Cardiac muscle cell (in vitro differentiated cells and primary cell): ENCODE data around the gene HSD11B1L. TPM values are rescaled to one million over a fixed set of nuclear protein-coding genes. Genes with fewer than 3 reads are reported as not detected.
"Not testable (repeated sequence)": the region's sequence is repeated elsewhere in the genome, so short reads cannot be mapped to it uniquely, and the experiment has no call there.

Experiments used
- DNase-seq, 2 donors: peaks; one replicate each; pipeline versions ENCODE4 v3.0.0 to v3.0.0-alpha.2; 2010 to 2017; ENCODE audit warnings: low read depth in 1 of 2, low spot score in 1 of 2
- H3K27ac ChIP-seq: fragments of 200-600 bp; sonication (generic); 2 replicates; pipeline ENCODE4 v1.5.1; 2016
- H3K27me3 ChIP-seq: fragments of 200-600 bp; sonication (generic); 2 replicates; pipeline ENCODE4 v1.6.0; 2016; ENCODE audit warnings: control low read depth
- H3K36me3 ChIP-seq: fragments of 200-600 bp; sonication (generic); 2 replicates; pipeline ENCODE4 v1.5.1; 2016; ENCODE audit warnings: control low read depth
- H3K4me1 ChIP-seq: fragments of 200-600 bp; sonication (generic); 2 replicates; pipeline ENCODE4 v1.8.1; 2017; ENCODE audit warnings: low read depth, mild to moderate bottlenecking, mixed run types
- H3K4me3 ChIP-seq: fragments of 200-600 bp; sonication (generic); 2 replicates; pipeline ENCODE4 v1.5.1; 2016; ENCODE audit warnings: mild to moderate bottlenecking
- H3K9me3 ChIP-seq: fragments of 200-600 bp; sonication (generic); 2 replicates; pipeline ENCODE4 v1.5.1; 2017; ENCODE audit warnings: low read depth, mild to moderate bottlenecking, control low read depth
- polyA plus RNA-seq: library from polyadenylated mRNA; unstranded; fragments of >200 nt; fragmentation: Nextera tagmentation; extraction: Ambion mirVana; gene quantifications from 2 replicates; pipeline ENCODE4 v1.2.1, GENCODE V29; 2016
- total RNA-seq: library from RNA; depleted of rRNA; stranded (reverse); fragments of >200 nt; gene quantifications from 2 replicates; pipeline ENCODE4 v1.2.3, GENCODE V29; 2016
- TF ChIP-seq, protein P1 (sequence below): IDR thresholded peaks from 2 replicates; pipeline ENCODE4 v1.5.1; 2012; ENCODE audit warnings: low read depth, mild to moderate bottlenecking, low read length

The HSD11B1L gene
- total and polyA plus RNA-seq, 2 experiments from 2014 or later, result 61.9 to 80.5 TPM

DNA sequence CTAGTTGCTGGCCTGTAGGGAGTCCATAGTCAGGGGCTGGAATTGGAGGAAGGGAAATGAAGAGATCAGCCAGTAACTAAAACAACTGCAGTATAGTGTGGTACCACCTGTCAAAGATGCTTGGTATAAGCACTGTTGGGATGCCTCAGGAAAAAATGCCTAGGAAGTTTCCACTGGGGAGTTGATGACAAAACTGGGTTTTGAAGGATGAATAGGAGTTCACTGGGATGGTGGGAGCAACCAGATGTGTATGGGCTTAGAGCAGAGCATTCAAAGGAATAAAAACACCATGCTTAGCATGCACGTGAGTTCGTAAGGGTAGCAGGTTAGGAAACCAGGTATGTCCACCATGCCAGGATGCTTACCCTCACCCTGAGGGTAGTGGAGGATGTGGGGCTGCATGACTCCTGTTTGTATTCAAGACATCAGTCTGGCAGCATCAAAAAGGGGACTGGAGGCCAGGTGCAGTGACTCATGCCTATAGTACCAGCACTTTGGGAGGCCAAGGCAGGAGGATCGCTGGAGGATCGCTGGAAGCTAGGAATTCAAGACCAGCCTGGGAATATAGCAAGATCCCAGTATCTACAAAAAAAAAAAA lies 46.7 kb downstream of the HSD11B1L start:
- Histone ChIP-seq H3K4me3 (no peak overlapping the region), H3K36me3 (no peaks in the 10 kb centered on the region), H3K27ac (no peak overlapping the region), H3K9me3 (no peaks in the 10 kb centered on the region), H3K27me3 (no peaks in the 10 kb centered on the region), H3K4me1 (no peaks in the 10 kb centered on the region)
- TF ChIP-seq, protein P1, sequence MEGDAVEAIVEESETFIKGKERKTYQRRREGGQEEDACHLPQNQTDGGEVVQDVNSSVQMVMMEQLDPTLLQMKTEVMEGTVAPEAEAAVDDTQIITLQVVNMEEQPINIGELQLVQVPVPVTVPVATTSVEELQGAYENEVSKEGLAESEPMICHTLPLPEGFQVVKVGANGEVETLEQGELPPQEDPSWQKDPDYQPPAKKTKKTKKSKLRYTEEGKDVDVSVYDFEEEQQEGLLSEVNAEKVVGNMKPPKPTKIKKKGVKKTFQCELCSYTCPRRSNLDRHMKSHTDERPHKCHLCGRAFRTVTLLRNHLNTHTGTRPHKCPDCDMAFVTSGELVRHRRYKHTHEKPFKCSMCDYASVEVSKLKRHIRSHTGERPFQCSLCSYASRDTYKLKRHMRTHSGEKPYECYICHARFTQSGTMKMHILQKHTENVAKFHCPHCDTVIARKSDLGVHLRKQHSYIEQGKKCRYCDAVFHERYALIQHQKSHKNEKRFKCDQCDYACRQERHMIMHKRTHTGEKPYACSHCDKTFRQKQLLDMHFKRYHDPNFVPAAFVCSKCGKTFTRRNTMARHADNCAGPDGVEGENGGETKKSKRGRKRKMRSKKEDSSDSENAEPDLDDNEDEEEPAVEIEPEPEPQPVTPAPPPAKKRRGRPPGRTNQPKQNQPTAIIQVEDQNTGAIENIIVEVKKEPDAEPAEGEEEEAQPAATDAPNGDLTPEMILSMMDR, result no peak
- no peak for DNase-seq

DNA sequence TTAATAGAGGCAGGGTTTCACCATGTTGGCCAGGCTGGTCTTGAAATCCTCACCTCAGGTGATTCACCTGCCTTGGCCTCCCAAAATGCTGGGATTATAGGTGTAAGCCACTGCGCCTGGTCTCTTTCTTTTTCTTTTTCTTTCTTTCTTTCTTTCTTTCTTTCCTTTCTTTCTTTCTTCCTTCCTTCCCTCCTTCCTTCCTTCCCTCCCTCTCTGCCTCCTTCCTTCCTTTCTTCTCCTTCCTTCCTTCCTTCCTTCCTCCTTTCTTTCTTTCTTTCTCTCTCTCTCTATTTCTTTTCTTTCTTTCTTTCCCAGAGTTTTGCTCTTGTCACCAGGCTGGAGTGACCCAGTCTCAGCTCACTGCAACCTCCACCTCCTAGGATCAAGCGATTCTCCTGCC lies 52.3 kb downstream of the HSD11B1L start:
- DNase-seq, result not testable (repeated sequence)

More for the DNA sequence above, 52.3 kb downstream of the HSD11B1L start:
- H3K36me3 ChIP-seq, H3K27me3 ChIP-seq, H3K4me1 ChIP-seq, H3K27ac ChIP-seq, H3K4me3 ChIP-seq, H3K9me3 ChIP-seq: not testable (repeated sequence)

Other genes with a start within 250 kb of the HSD11B1L start
- not detected in 2 replicates for gene ZNRF4, start 225.6 kb upstream of the HSD11B1L start, total RNA-seq
- 0.60 TPM in 1 of 2 replicates, not detected in the other for gene ZNRF4, start 225.6 kb upstream of the HSD11B1L start, polyA plus RNA-seq
- gene TINCR, start 113.1 kb upstream of the HSD11B1L start, total RNA-seq, result 1.3 and 2.4 TPM in 2 replicates
- gene TINCR, start 113.1 kb upstream of the HSD11B1L start, polyA plus RNA-seq, result 1.9 and 3.7 TPM in 2 replicates
- gene SAFB2, start 58.3 kb upstream of the HSD11B1L start, total RNA-seq, result 36.3 and 55.5 TPM in 2 replicates
- 66.3 and 71.8 TPM in 2 replicates for gene SAFB2, start 58.3 kb upstream of the HSD11B1L start, polyA plus RNA-seq
- gene SAFB, start 57.9 kb upstream of the HSD11B1L start, total RNA-seq, result 79.5 and 108 TPM in 2 replicates
- 127 and 161 TPM in 2 replicates for gene SAFB, start 57.9 kb upstream of the HSD11B1L start, polyA plus RNA-seq
- 59.1 and 90.7 TPM in 2 replicates for gene MICOS13, start 511 bp upstream of the HSD11B1L start, total RNA-seq
- gene MICOS13, start 511 bp upstream of the HSD11B1L start, polyA plus RNA-seq, result 134 and 173 TPM in 2 replicates
- 829 and 1,053 TPM in 2 replicates for gene RPL36, start 9.3 kb downstream of the HSD11B1L start, total RNA-seq
- gene RPL36, start 9.3 kb downstream of the HSD11B1L start, polyA plus RNA-seq, result 982 and 1,206 TPM in 2 replicates
- gene LONP1, start 39.1 kb downstream of the HSD11B1L start, total RNA-seq, result 125 and 151 TPM in 2 replicates
- 110 TPM in 2 replicates for gene LONP1, start 39.1 kb downstream of the HSD11B1L start, polyA plus RNA-seq
- gene CATSPERD, start 39.6 kb downstream of the HSD11B1L start, total RNA-seq, result 0.11 TPM in 1 of 2 replicates, not detected in the other
- not detected in 2 replicates for gene CATSPERD, start 39.6 kb downstream of the HSD11B1L start, polyA plus RNA-seq
- 3.6 and 4.9 TPM in 2 replicates for gene PRR22, start 103.7 kb downstream of the HSD11B1L start, total RNA-seq
- 1.9 and 9.7 TPM in 2 replicates for gene PRR22, start 103.7 kb downstream of the HSD11B1L start, polyA plus RNA-seq
- gene DUS3L, start 110.1 kb downstream of the HSD11B1L start, total RNA-seq, result 40.9 and 43.4 TPM in 2 replicates
- 25.0 and 39.1 TPM in 2 replicates for gene DUS3L, start 110.1 kb downstream of the HSD11B1L start, polyA plus RNA-seq
- gene NRTN, start 124.0 kb downstream of the HSD11B1L start, total RNA-seq, result 28.2 and 36.1 TPM in 2 replicates
- 68.2 and 85.8 TPM in 2 replicates for gene NRTN, start 124.0 kb downstream of the HSD11B1L start, polyA plus RNA-seq
- 0.42 TPM in 1 of 2 replicates, not detected in the other for gene FUT6, start 158.7 kb downstream of the HSD11B1L start, total RNA-seq
- not detected in 2 replicates for gene FUT6, start 158.7 kb downstream of the HSD11B1L start, polyA plus RNA-seq
- gene FUT3, start 170.4 kb downstream of the HSD11B1L start, total RNA-seq, result 0.14 and 3.8 TPM in 2 replicates
- gene FUT3, start 170.4 kb downstream of the HSD11B1L start, polyA plus RNA-seq, result 0.92 TPM in 1 of 2 replicates, not detected in the other
- gene FUT5, start 189.5 kb downstream of the HSD11B1L start, total RNA-seq, result 1.5 TPM in 1 of 2 replicates, not detected in the other
- gene FUT5, start 189.5 kb downstream of the HSD11B1L start, polyA plus RNA-seq, result 8.9 TPM in 1 of 2 replicates, not detected in the other
- 295 and 485 TPM in 2 replicates for gene NDUFA11, start 222.8 kb downstream of the HSD11B1L start, total RNA-seq
- gene NDUFA11, start 222.8 kb downstream of the HSD11B1L start, polyA plus RNA-seq, result 738 and 760 TPM in 2 replicates
- 13.0 and 23.1 TPM in 2 replicates for gene VMAC, start 223.8 kb downstream of the HSD11B1L start, total RNA-seq
- gene VMAC, start 223.8 kb downstream of the HSD11B1L start, polyA plus RNA-seq, result 3.9 and 6.2 TPM in 2 replicates
- gene CAPS, start 233.2 kb downstream of the HSD11B1L start, total RNA-seq, result 14.4 and 23.6 TPM in 2 replicates
- gene CAPS, start 233.2 kb downstream of the HSD11B1L start, polyA plus RNA-seq, result 14.1 and 17.7 TPM in 2 replicates